SK-N-SH (cell line): ENCODE data around the gene EFNA3. TPM values are rescaled to one million over a fixed set of nuclear protein-coding genes. Genes with fewer than 3 reads are reported as not detected.

Source experiments
- CTCF ChIA-PET: fragments of 300-600, 350-600 bp; formaldehyde crosslinking; extraction: SDS; loops from one replicate; lab custom pipeline; 2021; lab: Yijun Ruan, JAX
- POLR2A ChIA-PET: fragments of 350-600 bp; sonication (Branson Sonifier 250); formaldehyde crosslinking; extraction: SDS; loops from one replicate; lab custom pipeline; 2020; ENCODE audit warnings: antibody characterized with exemption, inconsistent platforms; lab: Yijun Ruan, JAX
- DNase-seq: peaks from one replicate; pipeline ENCODE4 v3.0.0; 2012
- H2AFZ ChIP-seq: fragments of 200-600 bp; sonication (generic); 2 replicates; pipeline ENCODE4 v1.8.1; 2016; ENCODE audit warnings: antibody characterized with exemption, mild to moderate bottlenecking, low read depth
- H3F3A ChIP-seq: fragments of 200-600 bp; sonication (generic); replicated peaks from 2 replicates; pipeline ENCODE3; 2016; ENCODE audit warnings: antibody characterized with exemption, mild to moderate bottlenecking; ENCODE audit not compliant: insufficient read depth
- H3K27ac ChIP-seq, 2 experiments: fragments of 200-500 bp in 1 of 2; fragments of 200-600 bp in 1 of 2; sonication (Bioruptor generic) in 1 of 2; sonication (generic), shearing (Covaris generic) in 1 of 2; 2 replicates each; pipeline versions ENCODE4 v1.5.1 to v1.6.1; 2014 to 2016; ENCODE audit warnings: low read depth in 2 of 2, inconsistent platforms in 1 of 2, low read length in 1 of 2, mild to moderate bottlenecking in 1 of 2, mixed read lengths in 1 of 2
- H3K27me3 ChIP-seq: fragments of 200-600 bp; sonication (generic), shearing (Covaris generic); 2 replicates; pipeline ENCODE4 v1.6.1; 2016; ENCODE audit warnings: mixed run types; ENCODE audit not compliant: insufficient read depth
- H3K36me3 ChIP-seq, 2 experiments: fragments of 200-500 bp in 1 of 2; fragments of 200-600 bp in 1 of 2; sonication (Bioruptor generic) in 1 of 2; sonication (generic) in 1 of 2; replicated peaks in 1 of 2; 2 replicates each; pipeline versions ENCODE3 to v1.5.1; 2014 to 2016; ENCODE audit warnings: low read length in 1 of 2, mild to moderate bottlenecking in 1 of 2; ENCODE audit not compliant: insufficient read depth in 2 of 2, control insufficient read depth in 1 of 2
- H3K4me1 ChIP-seq, 2 experiments: fragments of 200-500 bp in 1 of 2; fragments of 200-600 bp in 1 of 2; sonication (Bioruptor generic) in 1 of 2; sonication (generic), shearing (Covaris generic) in 1 of 2; 2 replicates each; pipeline versions ENCODE4 v1.5.1 to v1.6.1; 2014 to 2016; ENCODE audit warnings: low read depth in 1 of 2, low read length in 1 of 2, mixed run types in 1 of 2; ENCODE audit not compliant: insufficient read depth in 2 of 2, control insufficient read depth in 1 of 2
- H3K4me2 ChIP-seq: fragments of 200-600 bp; sonication (generic), shearing (Covaris generic); 2 replicates; pipeline ENCODE4 v1.6.1; 2017; ENCODE audit warnings: mixed run types
- H3K4me3 ChIP-seq, 2 experiments: fragments of 200-500 bp in 1 of 2; fragments of 200-600 bp in 1 of 2; sonication (Bioruptor generic) in 1 of 2; sonication (generic), shearing (Covaris generic) in 1 of 2; 2 replicates each; pipeline versions ENCODE4 v1.5.1 to v1.8.1; 2014 to 2016; ENCODE audit warnings: low read depth in 2 of 2, inconsistent platforms in 1 of 2, low read length in 1 of 2, mild to moderate bottlenecking in 1 of 2, mixed read lengths in 1 of 2, moderate library complexity in 1 of 2
- H3K79me2 ChIP-seq: fragments of 200-600 bp; sonication (generic); 2 replicates; pipeline ENCODE4 v1.8.1; 2017; ENCODE audit warnings: mild to moderate bottlenecking; ENCODE audit not compliant: insufficient read depth
- H3K9ac ChIP-seq: fragments of 200-600 bp; sonication (generic); 2 replicates; pipeline ENCODE4 v1.6.1; 2017; ENCODE audit warnings: mixed run types
- H3K9me2 ChIP-seq: fragments of 200-600 bp; sonication (generic); 2 replicates; pipeline ENCODE4 v1.6.1; 2017; ENCODE audit warnings: mixed run types
- H3K9me3 ChIP-seq: fragments of 200-600 bp; sonication (generic); 2 replicates; pipeline ENCODE4 v1.6.1; 2017; ENCODE audit warnings: mixed run types, mild to moderate bottlenecking, moderate library complexity
- H4K20me1 ChIP-seq: fragments of 200-600 bp; sonication (generic); 2 replicates; pipeline ENCODE4 v1.6.1; 2017; ENCODE audit warnings: mild to moderate bottlenecking, mixed run types; ENCODE audit not compliant: insufficient read depth
- FOXJ3 ChIP-seq: sonication (generic); formaldehyde crosslinking; IDR thresholded peaks from 2 replicates; pipeline ENCODE4 v1.5.1; 2020; ENCODE audit warnings: mild to moderate bottlenecking, missing genetic modification reagents
- FOXM1 ChIP-seq: IDR thresholded peaks from 2 replicates; pipeline ENCODE4 v1.4.0; 2012; ENCODE audit warnings: low read depth, mild to moderate bottlenecking
- GABPA ChIP-seq: IDR thresholded peaks from 2 replicates; pipeline ENCODE4 v1.4.0; 2012; ENCODE audit warnings: low read depth, mild to moderate bottlenecking
- GATA2 ChIP-seq: sonication (generic); formaldehyde crosslinking; IDR thresholded peaks from 2 replicates; pipeline ENCODE4 v1.5.0; 2020; ENCODE audit warnings: mild to moderate bottlenecking, missing genetic modification reagents
- NFIC ChIP-seq: IDR thresholded peaks from 2 replicates; pipeline ENCODE4 v1.4.0; 2012; ENCODE audit warnings: borderline replicate concordance
- NRF1 ChIP-seq: IDR thresholded peaks from 2 replicates; pipeline ENCODE4 v1.6.1; 2012; ENCODE audit warnings: low read depth, mild to moderate bottlenecking, low read length
- SMC3 ChIP-seq: IDR thresholded peaks from 2 replicates; pipeline ENCODE4 v1.6.1; 2012; ENCODE audit warnings: low read depth, low read length, improper control_type of control experiment
- TAF1 ChIP-seq: IDR thresholded peaks from 2 replicates; pipeline ENCODE4 v1.6.1; 2012; ENCODE audit warnings: low read depth, mild to moderate bottlenecking, low read length, moderate library complexity, borderline replicate concordance
- TCF12 ChIP-seq: IDR thresholded peaks from 2 replicates; pipeline ENCODE4 v1.4.0; 2012
- YY1 ChIP-seq: IDR thresholded peaks from 2 replicates; pipeline ENCODE4 v1.4.0; 2012; ENCODE audit warnings: low read depth, mild to moderate bottlenecking
- WGBS: methylation state at CpG from one replicate; pipeline ENCODE4 v1.1.6; 2017; ENCODE audit warnings: low lambda C conversion rate; 5-methylcytosine and 5-hydroxymethylcytosine counted together
- polyA plus RNA-seq, 3 experiments: library from polyadenylated mRNA; depleted of rRNA; stranded (reverse); fragments of >200 nt; gene quantifications; 2 replicates each; pipeline ENCODE4 v1.2.3, GENCODE V29; 2012
- TF ChIP-seq, protein P1 (sequence below): IDR thresholded peaks from 2 replicates; pipeline ENCODE4; 2012
- TF ChIP-seq, protein P2 (sequence below): fragments of 150-350 bp; IDR thresholded peaks from 2 replicates; pipeline ENCODE4 v1.6.1; 2017; ENCODE audit warnings: antibody characterized with exemption, low read length, low read depth, borderline replicate concordance

The EFNA3 gene
- polyA plus RNA-seq, 1 of the 3 experiments (the other 2 are of a cell fraction) = 6.0 TPM

DNA sequence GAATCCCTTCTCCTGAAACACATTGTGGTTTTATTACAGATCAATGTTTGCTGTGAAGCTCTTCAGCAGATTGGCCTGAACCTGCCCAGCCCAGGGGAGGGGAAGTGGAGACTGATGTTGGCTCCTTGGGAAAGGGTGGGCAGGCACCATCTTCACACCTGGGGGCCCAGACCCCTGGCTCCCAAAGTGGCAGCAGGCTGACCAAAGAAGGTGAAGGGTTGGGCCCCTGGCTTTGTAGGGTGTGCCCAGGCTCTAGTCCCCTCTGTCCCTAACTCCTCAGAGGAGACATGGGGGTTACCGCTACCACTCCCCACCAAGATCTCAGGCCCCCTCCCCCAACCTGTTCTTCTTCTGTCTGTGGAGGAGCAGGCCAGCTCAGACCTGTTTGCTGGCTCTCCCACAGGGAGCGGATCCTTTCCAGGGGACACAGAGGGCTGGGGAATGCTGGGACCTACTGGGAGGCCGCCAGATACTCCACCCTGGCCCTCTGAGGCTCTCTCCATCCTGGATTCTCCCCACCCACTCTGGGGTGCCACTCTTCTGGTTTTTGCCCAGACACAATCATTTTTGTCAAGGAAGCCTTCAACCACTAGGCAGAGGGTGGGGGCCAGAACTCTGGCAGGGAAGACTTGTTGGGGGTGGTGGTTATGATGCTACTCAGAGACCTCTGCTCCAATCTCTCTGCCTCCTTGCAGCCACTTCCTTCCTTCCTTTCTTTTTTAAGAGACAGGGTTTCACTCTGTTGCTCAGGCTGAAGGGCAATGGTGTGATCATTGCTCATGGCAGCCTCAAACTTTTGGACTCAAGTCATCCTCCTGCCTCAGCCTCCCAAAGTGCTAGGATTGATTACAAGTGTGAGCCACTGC is 5.0 kb upstream of the EFNA3 start:
- H3K9me2 ChIP-seq = no peaks in the 10 kb centered on the region
- ChIA-PET POLR2A (no interaction called here), CTCF (interaction anchor here (1.1 to 29.9 kb wide), 7 partner anchors 8 to 75 kb away, joined by 3 to 573 read pairs (median 12); partner anchors contain the start of genes ADAM15, DCST1, DCST2 and EFNA4)
- H3K79me2 ChIP-seq = no peaks in the 10 kb centered on the region
- H2AFZ ChIP-seq = no peak overlapping the region
- H3K4me3 ChIP-seq = no peak overlapping the region
- H3K9ac ChIP-seq = no peak overlapping the region
- H3F3A ChIP-seq = peaks cover 10% of the 10 kb centered on the region
- no peak overlapping the region for H3K4me2 ChIP-seq
- H3K36me3 ChIP-seq = peaks cover 0 to 9% of the 10 kb centered on the region in 2 experiments
- H4K20me1 ChIP-seq = no peaks in the 10 kb centered on the region
- TF ChIP-seq TAF1 (no peak), YY1 (no peak), SMC3 (no peak), NFIC (no peak), TCF12 (no peak), FOXJ3 (CRISPR knock-in tag) (no peak), FOXM1 (no peak), GATA2 (CRISPR knock-in tag) (no peak), GABPA (no peak)
- TF ChIP-seq, protein P1, sequence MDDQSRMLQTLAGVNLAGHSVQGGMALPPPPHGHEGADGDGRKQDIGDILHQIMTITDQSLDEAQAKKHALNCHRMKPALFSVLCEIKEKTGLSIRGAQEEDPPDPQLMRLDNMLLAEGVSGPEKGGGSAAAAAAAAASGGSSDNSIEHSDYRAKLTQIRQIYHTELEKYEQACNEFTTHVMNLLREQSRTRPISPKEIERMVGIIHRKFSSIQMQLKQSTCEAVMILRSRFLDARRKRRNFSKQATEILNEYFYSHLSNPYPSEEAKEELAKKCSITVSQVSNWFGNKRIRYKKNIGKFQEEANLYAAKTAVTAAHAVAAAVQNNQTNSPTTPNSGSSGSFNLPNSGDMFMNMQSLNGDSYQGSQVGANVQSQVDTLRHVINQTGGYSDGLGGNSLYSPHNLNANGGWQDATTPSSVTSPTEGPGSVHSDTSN = no peak
- TF ChIP-seq, protein P2, sequence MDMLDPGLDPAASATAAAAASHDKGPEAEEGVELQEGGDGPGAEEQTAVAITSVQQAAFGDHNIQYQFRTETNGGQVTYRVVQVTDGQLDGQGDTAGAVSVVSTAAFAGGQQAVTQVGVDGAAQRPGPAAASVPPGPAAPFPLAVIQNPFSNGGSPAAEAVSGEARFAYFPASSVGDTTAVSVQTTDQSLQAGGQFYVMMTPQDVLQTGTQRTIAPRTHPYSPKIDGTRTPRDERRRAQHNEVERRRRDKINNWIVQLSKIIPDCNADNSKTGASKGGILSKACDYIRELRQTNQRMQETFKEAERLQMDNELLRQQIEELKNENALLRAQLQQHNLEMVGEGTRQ = no peak
- H3K9me3 ChIP-seq = no peaks in the 10 kb centered on the region
- H3K27me3 ChIP-seq = no peaks in the 10 kb centered on the region
- no peak overlapping the region for H3K27ac ChIP-seq
- no peak for DNase-seq
- peaks cover 0 to 28% of the 10 kb centered on the region in 2 experiments; a peak in 1 of 4 replicates for H3K4me1 ChIP-seq
- 80% methylated on average over 1 of the region's 3 CpGs for WGBS

DNA sequence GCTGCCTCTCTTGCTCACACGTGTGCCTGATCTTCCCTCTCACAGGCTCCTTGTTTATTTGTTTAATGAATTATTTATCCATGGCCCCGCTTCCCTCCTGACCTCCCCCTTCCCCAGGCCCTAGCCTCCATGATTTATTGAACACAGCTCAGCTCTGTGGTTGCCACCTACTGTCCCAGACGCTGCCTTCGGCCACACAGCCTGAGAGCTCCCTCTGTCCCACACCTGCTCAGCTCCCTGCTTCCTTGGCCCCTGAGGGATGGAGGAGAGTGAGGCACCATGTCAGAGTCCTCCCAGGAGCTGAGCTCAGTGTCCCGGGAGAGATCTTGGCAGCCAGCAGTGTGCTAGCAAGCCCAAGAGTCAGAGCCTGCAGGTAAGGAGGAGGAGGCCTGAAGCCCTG is 3.1 kb upstream of the EFNA3 start:
- Histone ChIP-seq H3K36me3 (no peaks in the 10 kb centered on the region), H3K79me2 (no peaks in the 10 kb centered on the region), H3F3A (peaks cover 10% of the 10 kb centered on the region), H4K20me1 (no peaks in the 10 kb centered on the region), H3K27me3 (peaks cover 15% of the 10 kb centered on the region), H3K4me2 (no peak overlapping the region), H3K27ac (no peak overlapping the region), H3K9me2 (no peaks in the 10 kb centered on the region), H3K9ac (no peak overlapping the region), H3K4me1 (peaks cover 14 to 18% of the 10 kb centered on the region in 2 experiments; a peak in 2 of 4 replicates), H3K4me3 (no peak overlapping the region), H2AFZ (no peak overlapping the region), H3K9me3 (no peaks in the 10 kb centered on the region)
- ChIA-PET CTCF (interaction anchor here (0.6 to 29.9 kb wide), 7 partner anchors 9 to 631 kb away, joined by 3 to 573 read pairs (median 12); partner anchors contain the start of genes ADAM15, DCST1, DCST2 and EFNA4), POLR2A (interaction anchor here (0.6 kb wide), 1 partner anchor 105 kb away, joined by 3 read pairs; the partner anchor contains the start of gene SHC1)
- no peak for TF ChIP-seq NRF1
- TF ChIP-seq, protein P1 = no peak
- WGBS = 72% methylated on average over 5 of the region's 5 CpGs
- DNase-seq = no peak
